ENCODE results near the gene LMO3.

LMO3 gene

DNA sequence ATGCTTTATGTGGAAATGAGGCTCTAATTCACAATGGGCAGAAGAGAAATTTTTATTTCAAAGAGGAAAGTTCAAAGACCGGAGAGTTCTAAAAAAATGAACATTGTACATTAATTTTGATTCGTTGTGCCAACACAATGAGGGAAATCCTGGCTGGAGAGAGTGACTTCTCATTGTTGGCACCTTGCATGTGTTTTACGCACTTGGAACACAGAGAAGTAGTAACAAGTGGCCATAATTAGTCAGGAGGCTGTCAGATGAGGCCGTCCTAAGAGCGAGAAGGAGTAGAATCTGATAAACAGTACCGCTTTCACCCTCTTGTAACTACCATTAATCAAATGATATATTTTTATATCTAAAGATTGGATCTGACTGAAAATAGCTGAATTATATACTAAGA, 6.9 kb downstream of the LMO3 start:
- DNase-seq = peak; percentile 44

DNA sequence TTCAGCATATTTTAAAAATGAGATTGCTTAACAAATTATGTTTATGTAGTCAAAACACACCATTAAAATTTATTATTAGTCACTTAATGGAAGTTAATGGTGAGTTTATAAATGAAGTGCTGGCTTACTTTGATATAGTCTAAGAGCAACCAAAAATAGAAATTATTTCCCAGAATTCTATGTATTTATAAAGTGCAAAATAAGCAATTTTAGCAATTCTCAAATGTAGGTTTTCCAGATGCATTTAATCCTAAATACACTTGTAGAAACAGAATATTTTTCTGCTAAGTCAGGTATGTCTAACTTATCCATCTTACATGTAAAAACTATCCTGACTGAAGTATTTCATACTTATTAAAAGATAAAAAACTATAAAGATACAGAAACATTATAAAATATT, 11.2 kb downstream of the LMO3 start:
- DNase-seq = no peak

DNA sequence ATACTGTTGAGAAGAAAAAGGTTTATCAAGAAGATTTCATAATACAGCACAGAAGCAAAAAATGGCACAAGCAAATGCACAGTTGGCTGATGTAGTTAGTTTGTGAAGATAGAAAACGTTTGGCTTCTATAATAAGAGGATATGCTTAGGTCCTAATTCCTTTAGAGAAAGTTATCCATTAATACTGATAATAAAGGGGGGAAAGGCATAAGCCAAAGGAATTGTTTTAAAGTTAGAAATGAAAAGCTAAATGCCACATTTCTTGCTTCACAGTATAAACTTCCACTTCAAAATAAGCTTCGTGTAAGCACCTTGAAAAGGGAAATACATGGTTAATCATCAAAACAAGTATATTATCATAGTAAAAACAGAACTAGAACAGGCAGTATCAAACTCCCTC, 12.4 kb downstream of the LMO3 start:
- no peak for DNase-seq

DNA sequence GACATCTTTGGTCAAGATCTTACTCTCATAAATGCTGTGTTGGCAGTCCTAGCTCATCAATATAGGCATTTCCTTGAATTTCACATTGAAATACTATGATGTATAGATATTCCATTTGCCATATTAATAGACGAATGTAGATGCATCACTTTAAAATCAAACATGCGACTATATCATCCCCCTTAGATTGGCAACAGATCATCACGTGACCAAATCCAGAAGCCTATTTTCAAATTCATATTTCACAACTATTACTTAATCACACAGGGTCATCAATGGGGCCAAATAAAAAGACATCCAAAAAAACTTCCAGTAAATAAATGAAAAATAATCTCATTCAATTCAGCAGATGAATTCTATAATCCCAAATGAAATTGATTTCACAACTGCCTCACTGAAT, 15.3 kb downstream of the LMO3 start:
- no peak for DNase-seq

DNA sequence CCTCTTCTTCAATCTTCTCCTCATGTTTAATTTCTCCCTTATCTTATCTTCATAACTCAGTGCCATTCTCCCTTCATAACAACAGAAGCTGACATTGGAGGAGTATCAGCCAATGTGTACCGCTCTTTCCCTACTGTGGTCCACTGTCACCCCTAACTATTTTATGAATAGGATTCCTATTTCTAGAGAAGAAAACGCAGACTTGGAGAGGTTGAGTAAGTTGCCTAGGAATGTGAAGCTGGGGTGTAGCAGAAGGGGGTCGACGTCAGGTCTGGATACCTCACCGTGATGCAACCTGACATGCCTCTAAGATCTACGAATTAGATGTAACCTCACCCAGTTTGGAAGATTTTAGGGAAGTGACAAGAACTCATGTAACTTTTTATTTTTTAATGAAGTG, 17.1 kb downstream of the LMO3 start:
- no peak for DNase-seq

DNA sequence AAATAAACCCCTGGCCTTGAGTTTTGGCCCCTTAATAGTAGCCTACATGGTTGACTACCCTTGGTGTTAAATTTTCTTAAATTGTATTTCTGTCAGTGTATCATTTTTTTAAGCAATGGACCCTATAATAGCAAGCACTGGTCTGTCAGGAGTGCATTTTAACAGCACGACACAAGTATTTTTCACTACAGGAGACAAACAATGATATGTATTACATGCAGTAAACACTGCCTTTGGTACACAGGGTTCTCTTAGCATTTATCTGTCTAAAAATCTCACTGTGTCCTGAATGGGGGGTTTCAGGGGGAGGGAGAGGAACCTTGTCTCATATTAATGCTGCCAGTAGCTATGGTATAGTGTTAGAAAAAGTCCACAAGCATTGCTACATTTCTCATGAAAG, 18.4 kb downstream of the LMO3 start:
- DNase-seq = no peak

DNA sequence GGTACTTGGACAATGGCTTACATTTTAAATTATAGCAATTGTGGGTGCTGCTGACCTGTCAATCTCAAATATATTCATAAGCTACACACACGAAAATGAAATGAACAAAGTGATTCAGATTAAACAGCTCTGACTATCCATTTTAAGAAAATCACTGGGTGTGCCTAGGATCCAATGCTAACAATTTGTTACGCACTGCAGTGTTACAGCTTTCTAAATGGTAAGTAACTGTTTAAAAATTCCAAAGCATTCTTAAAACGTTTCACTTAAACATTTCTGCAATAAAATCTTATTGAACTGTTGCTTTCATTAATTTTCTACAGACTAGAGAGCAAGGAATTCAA, 18.9 kb downstream of the LMO3 start:
- no peak for DNase-seq

DNA sequence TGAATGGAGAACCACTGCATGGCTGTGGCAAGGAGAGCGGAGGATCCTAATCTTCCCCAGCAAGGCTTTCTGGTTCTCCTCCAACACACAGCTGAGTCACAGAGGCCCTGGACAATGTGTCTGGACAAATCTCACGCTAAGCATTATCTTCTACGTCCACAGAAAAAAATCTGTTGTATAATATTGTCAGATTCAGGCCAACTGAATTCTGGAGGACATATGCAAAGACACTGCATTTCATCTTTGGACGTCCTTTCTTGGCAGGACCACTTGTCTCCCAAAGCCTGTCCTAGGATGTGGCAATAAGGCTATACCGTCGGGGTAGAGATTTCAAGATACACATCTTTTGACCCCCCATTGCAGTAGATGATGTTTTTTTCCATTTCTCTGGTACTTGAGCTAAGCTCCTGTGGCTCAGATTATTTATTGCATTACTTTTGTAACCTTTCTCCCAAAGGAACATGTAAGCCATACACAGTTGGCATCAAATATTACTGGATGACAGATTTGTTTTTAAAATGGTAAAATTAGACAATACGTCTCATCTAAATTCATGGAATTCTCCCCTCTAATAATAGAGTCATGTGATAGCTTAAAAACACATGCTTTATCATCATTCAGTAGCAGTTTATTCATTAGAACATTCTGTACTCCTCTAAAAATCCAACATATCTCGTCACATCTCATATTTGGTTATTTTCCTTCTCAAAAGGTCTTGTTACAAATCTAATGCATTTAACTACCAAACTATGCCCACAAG, 19.4 kb downstream of the LMO3 start:
- no peak for DNase-seq

DNA sequence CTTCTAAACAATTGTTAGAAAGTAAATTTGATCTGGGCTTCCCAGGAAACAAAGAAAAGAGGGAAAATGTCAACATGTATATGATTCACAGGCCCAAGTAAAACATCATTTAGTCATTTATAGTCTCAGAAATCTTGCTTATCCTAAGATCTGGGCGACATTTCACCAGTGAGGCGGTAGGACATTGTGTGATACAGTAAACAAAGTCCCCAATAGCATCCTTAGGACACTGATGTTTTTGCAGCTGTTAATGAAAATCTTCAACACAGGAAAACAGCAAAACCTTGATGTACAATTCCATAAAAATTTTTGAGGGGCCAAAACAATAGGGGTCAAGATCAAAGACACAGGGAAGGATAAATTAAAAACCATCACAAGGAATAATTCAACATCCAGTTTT, 20.2 kb downstream of the LMO3 start:
- no peak for DNase-seq

DNA sequence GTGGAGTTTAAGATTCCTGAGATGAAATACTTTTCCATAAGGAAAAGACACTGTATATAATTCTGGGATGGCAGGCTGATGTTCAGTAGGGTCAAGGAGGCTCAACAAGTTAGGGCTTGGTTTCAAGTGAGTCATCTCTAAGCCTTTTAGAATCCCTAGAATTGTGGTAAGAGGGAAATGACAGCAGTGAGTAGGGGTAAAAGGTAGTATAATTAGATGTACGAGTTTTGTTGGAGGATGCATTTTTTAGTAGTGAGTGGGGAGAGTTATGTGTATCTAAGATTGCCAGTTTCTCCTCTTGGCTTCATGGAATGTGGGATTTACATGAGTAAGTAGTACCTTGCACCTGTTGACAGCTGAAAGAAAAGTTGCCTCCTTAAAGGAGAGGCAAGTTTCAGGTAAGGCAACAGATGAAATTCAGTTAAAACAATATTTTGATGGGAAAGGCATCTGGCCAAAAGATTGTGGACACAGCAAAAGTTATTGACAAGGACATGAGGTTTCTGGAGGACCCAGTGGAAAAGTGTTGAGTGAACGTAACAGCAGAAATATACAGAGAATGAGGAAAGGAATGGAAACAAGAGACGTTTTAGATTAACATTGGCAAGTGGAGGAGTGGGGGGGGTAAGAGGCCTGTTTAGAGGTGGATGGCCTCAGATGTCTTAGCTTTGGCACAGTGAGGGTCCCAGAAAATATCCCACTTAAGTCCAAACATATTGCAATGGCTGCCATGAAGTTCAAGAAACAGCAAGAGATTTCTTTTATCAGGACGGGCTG, 21.8 kb downstream of the LMO3 start:
- no peak for DNase-seq

DNA sequence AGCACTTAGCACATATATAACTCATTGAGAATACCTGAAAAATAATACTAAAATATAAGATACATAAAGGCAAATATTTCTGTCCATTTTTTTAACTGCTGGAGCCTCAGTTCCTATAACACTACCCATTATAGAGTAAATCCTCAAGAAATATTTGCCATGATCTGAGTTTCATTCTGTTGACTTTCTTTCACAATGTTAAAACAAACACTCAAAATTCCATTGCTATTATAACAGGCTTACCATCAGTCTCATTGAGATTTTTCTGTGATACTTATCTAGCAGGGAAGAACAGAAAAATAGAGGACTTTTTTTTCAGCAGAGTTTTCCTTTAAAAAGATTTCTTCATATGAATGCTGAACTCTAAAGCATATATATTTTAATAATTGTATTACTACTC, 24.5 kb downstream of the LMO3 start:
- no peak for DNase-seq

DNA sequence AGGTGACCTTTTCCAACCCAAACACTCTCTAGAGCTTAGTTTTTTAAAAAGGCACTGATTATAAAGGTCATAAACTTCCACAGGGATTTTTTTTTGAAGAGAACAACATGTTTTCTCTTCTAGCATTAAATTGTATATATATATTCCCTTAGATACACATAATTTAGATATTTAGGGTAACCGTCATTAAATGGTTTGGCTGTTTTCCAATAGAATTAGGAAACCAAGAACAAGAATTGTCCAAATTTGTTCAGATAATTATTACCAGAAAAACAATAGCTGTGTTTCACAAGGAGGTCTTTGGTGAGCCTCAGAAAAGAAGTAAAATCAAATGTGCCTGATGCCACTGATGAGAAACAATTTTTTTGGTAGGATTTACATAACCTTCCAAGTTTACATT, 26.9 kb downstream of the LMO3 start:
- DNase-seq = no peak

DNA sequence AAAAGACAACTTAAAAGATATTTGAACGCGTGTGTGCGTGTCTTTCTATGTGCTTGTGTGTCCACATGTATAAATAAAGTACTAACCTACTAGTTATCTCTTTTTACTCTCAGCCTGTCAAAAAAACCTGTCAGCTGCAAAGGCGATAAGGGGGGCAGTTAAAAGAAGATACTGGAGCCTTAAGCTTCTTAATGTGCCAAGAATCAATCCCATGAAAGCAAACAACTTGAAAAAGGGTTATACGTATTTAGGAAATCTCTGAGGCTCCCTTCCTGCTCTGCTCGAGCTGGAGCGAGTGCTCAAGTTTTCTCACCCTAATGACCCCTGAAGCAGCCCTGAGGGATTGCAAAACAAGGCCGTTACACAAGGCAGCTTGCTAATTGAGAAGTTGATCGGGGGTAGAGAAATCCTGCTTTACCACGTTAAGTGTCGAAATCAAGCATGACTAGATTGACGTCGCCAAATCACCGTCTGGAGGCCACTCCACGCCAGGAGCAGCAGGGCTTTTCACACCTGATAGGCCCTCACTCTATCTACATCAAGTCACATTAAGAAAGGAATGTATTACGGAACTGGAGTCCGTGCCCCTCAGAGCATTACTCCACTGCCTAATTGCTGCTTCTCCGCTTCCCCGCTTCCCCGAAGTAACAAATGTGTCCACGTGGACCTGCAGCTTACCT, 32.4 kb downstream of the LMO3 start:
- no peak for DNase-seq

DNA sequence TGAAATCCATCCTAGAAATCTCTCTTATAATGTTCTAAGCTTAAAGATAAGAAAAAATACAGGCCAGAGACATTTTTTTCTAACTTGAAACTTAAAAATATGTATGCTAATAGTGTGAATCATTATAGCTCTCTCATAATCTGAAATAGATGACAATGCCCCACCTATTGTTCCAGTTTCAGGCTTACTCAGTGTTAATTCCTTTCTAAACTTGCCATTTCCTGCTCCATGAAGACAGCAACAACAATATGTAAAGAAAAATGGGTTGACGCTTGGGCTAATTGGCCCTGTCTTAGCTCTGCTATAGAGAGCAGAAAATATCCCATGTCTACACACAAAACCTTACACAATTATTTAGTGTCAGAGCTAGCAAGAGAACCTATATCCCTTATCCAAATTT, 37.1 kb downstream of the LMO3 start:
- DNase-seq = no peak

DNA sequence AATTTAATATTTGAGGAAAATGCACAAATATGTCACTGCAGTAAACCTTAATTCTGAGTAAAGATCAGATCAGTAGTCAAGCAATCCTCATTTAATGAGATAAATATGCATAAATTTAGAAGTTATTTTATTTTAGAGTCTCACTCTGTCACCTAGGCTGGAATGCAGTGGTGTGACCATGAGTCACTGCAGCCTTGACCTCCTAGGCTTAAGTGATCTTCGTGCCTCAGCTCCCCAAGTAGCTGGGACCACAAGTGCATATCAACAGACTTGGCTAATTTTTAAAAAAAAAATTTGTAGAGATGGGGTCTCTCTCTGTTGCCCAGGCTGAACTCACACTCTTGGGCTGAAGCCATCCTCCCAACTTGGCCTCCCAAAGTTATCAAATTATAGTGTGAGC, 41.3 kb downstream of the LMO3 start:
- DNase-seq = no peak

DNA sequence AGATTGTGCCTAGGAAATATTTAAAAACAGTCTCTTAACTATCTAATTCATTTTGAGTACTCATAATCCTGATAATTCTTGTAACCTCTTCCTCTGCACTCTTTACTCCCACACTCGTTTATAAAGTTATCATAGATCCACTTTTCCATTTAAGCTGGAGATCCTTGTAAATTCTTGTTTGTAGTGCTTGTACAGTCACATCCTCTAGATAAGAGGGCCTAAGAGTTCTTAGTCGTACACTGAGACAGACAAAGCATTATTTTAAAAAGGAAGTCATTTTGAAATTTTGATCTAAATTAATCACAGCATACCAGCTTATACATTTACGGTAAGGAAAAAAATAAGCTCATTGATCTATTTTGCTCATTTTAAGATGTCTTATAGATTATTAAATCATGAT, 42.5 kb downstream of the LMO3 start:
- DNase-seq = no peak

DNA sequence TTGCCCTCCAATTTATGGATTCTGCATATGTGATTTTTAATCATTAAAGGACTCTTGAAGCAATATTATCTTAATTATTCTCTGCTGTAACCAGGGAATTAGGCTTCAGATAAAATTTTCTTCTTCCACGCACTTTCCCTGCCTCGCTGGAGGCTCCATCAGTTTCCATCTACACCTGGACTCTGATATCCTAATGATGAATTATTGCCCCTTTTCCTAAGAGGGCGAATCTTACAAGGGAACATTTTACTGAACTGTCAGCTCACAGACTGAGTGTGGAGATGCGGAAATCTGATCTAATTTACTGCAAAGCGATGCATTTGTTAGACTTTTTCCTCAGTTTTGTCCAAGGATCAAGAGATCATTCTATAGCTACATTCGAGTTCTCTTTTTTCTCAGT, 43.0 kb downstream of the LMO3 start:
- DNase-seq = no peak

DNA sequence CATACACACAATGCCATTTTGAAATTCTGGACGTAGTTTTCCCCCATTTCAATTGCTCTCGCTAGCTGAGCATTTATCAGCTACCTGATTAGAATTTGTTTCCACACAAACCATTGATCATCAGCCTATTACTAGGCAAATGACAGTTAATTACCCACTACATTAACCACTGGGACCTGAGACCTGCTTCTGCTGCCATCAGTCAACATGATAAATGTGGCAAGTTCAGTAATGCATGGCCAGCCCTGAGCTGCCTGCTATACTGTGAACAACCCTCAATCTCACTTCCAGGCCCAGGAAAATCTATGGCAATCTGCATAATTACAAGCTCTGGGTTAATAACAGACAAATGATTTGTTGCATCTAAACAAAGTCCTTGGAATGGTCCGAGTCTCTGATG, 43.5 kb downstream of the LMO3 start:
- DNase-seq = no peak

DNA sequence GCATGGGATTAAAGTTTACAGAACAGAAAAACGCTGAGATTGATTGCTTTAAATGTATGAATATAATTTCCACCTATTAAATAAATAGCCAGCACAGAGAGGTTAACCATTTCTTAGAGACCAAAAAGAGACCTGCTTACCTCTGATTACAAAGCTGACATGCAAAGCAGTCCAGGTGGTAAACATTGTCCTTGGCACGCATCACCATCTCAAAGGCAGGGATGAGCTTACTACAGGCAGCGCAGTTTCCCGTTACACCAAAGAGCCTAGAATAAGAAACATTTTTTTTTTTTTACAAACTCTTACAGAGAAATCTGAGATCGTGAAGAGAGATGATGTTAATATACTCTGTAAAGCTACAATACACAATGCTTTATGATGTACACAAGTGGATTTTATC, 45.7 kb downstream of the LMO3 start:
- DNase-seq = peak; percentile 18

DNA sequence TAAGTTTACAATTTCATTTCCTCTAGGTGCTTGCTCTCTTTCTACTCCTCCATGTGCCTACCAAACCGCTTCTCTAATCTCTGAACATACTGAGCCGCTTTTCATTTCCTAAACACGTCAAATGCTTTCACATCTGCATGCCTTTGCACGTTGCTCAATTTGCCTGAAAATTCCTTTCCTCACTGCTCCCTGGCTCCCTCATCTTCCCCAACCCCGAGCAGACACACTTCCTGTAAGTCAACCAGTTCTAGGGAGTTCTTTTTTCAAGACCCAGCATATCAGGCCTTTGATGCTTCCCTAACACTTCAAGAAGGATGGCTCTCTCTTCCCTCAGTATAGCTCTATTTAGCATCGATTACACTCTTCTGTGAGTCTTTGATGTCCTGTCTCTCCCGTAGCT, 50.3 kb downstream of the LMO3 start:
- DNase-seq = no peak

DNA sequence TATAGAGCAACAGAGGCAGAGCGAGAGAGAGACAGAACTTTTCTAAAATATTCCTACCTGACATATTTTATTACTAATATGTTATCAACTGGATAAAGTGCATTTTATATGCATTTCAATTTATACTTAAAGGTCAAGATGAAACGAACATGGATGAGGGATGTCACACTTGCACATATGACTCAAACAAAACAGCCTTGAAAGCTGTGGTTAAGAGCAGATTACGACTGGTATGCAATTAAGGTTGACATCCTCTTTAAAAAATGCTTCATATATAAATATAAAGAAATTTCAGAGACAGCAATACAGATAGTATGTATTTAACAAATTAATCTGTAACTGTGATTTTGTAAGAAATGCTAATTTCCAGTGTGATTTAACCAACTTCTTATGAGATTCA, 52.5 kb downstream of the LMO3 start:
- DNase-seq = no peak

DNA sequence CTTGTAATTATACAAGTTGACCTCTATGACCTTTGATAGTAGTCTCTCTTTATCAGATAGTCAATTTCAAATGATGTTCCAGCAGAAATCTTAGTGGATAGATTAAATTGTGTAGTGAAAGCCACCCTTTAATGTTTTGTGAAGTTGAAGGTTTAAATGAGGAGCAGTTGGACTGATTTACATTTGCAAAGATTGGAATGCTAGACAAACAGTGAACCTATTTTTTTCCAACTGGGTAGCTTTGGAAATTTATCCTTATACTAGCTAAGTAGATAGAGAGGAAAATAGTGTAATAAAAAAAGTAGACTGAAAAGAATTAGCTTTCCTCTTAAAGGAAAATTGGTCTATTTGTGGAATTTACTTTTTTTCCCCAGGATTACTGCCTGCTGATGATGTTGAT, 53.7 kb downstream of the LMO3 start:
- no peak for DNase-seq

DNA sequence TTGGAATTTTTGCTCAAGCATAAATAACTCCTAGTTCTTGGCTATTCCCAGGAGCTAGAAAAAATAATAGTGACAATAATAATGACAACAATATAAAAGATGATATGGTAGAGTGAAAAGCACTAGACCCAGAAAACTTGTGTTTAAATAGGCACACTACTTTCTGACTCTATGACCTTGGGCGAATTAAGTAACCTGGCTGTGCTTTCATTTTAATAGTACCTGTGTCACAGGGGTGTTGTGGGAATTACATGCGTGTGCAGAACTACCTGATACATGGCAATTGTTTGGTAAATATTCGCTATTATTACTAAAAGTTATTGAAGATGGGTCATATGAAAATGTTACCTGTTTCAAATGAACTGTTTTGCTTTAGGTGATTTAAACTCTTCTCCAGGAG, 60.1 kb downstream of the LMO3 start:
- DNase-seq = no peak

DNA sequence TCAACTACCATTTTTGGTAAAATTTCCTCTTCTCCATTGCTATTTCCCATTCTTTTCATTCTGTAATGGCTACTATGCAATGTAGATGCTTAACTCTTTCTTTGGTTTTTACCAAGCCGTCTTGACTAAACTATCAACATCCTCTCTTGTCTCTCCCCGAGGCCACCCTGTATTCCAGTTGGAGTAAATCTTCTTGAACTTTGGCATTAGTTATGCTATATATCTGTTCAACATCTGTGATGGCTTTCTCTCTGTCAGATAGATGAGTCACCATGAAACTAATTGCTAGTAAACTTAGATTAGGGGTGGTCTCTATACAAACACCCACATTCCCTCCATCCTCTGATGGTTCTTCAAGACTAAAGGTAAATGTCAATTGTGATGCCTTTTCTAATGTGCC, 63.4 kb downstream of the LMO3 start:
- DNase-seq = no peak
